Measurements from ENCODE around the gene ZNF764. TPM values are rescaled to one million over a fixed set of nuclear protein-coding genes. Genes with fewer than 3 reads are reported as not detected.

Gene ZNF764
- total RNA-seq, 1 experiment from 2014 or later = 4.4 TPM

Small RNAs within 50 kb of the gene (small RNA-seq; reads per million reads assigned to genes)
- not detected for gene AC093249.4
- not detected for gene MIR4518

Other genes starting within 250 kb of the ZNF764 start
- 70.0 and 77.7 TPM in 2 replicates for gene CD2BP2, start 203.1 kb downstream of the ZNF764 start, total RNA-seq (2014; rRNA removed; shearing (Covaris generic))
- 33.4 and 37.2 TPM in 2 replicates for gene TBC1D10B, start 187.9 kb downstream of the ZNF764 start, total RNA-seq (2014; rRNA removed; shearing (Covaris generic))
- not detected in 2 replicates for gene MYL11, start 183.6 kb downstream of the ZNF764 start, total RNA-seq (2014; rRNA removed; shearing (Covaris generic))
- gene SEPTIN1, start 175.8 kb downstream of the ZNF764 start, total RNA-seq (2014; rRNA removed; shearing (Covaris generic)) = 0.26 and 0.43 TPM in 2 replicates
- gene ZNF48, start 163.0 kb downstream of the ZNF764 start, total RNA-seq (2014; rRNA removed; shearing (Covaris generic)) = 12.2 and 13.6 TPM in 2 replicates
- gene ZNF771, start 150.8 kb downstream of the ZNF764 start, total RNA-seq (2014; rRNA removed; shearing (Covaris generic)) = 14.0 and 16.1 TPM in 2 replicates
- gene DCTPP1, start 128.3 kb downstream of the ZNF764 start, total RNA-seq (2014; rRNA removed; shearing (Covaris generic)) = 47.1 and 71.1 TPM in 2 replicates
- gene SEPHS2, start 112.5 kb downstream of the ZNF764 start, total RNA-seq (2014; rRNA removed; shearing (Covaris generic)) = 6.8 and 8.2 TPM in 2 replicates
- not detected in 2 replicates for gene ITGAL, start 85.6 kb downstream of the ZNF764 start, total RNA-seq (2014; rRNA removed; shearing (Covaris generic))
- gene ZNF768, start 31.8 kb downstream of the ZNF764 start, total RNA-seq (2014; rRNA removed; shearing (Covaris generic)) = 67.2 and 76.7 TPM in 2 replicates
- gene ZNF747, start 23.5 kb downstream of the ZNF764 start, total RNA-seq (2014; rRNA removed; shearing (Covaris generic)) = 7.3 and 9.5 TPM in 2 replicates
- gene ZNF688, start 13.3 kb upstream of the ZNF764 start, total RNA-seq (2014; rRNA removed; shearing (Covaris generic)) = 6.5 and 7.2 TPM in 2 replicates
- gene ZNF785, start 27.3 kb upstream of the ZNF764 start, total RNA-seq (2014; rRNA removed; shearing (Covaris generic)) = 5.4 and 7.7 TPM in 2 replicates
- gene ZNF689, start 52.0 kb upstream of the ZNF764 start, total RNA-seq (2014; rRNA removed; shearing (Covaris generic)) = 9.5 and 10.6 TPM in 2 replicates
- gene PRR14, start 92.6 kb upstream of the ZNF764 start, total RNA-seq (2014; rRNA removed; shearing (Covaris generic)) = 11.0 and 26.6 TPM in 2 replicates
- 20.0 and 23.1 TPM in 2 replicates for gene FBRS, start 100.1 kb upstream of the ZNF764 start, total RNA-seq (2014; rRNA removed; shearing (Covaris generic))
- 17.3 and 22.9 TPM in 2 replicates for gene SRCAP, start 140.8 kb upstream of the ZNF764 start, total RNA-seq (2014; rRNA removed; shearing (Covaris generic))
- 24.8 and 25.7 TPM in 2 replicates for gene PHKG2, start 190.1 kb upstream of the ZNF764 start, total RNA-seq (2014; rRNA removed; shearing (Covaris generic))
- 5.7 and 5.9 TPM in 2 replicates for gene CFAP119, start 203.7 kb upstream of the ZNF764 start, total RNA-seq (2014; rRNA removed; shearing (Covaris generic))
- gene RNF40, start 203.9 kb upstream of the ZNF764 start, total RNA-seq (2014; rRNA removed; shearing (Covaris generic)) = 96.2 and 104 TPM in 2 replicates
- 14.5 and 15.9 TPM in 2 replicates for gene ZNF629, start 228.8 kb upstream of the ZNF764 start, total RNA-seq (2014; rRNA removed; shearing (Covaris generic))

All from HT1080 (cell line).